PC-3 (cell line): ENCODE measurements around the gene SH3BP4.

Experiments
- EZH2phosphoT487 ChIP-seq: fragments of 300-600 bp; sonication (generic); IDR thresholded peaks from 2 replicates; pipeline ENCODE4 v1.6.1; 2018; ENCODE audit warnings: mild to moderate bottlenecking, antibody characterized with exemption, low read length, borderline replicate concordance
- TF ChIP-seq, protein P1 (sequence below): fragments of 300-600 bp; sonication (generic); conservative IDR thresholded peaks from 2 replicates; pipeline ENCODE4 v1.5.1; 2017; ENCODE audit warnings: antibody characterized with exemption, low read depth, mild to moderate bottlenecking, low read length

DNA sequence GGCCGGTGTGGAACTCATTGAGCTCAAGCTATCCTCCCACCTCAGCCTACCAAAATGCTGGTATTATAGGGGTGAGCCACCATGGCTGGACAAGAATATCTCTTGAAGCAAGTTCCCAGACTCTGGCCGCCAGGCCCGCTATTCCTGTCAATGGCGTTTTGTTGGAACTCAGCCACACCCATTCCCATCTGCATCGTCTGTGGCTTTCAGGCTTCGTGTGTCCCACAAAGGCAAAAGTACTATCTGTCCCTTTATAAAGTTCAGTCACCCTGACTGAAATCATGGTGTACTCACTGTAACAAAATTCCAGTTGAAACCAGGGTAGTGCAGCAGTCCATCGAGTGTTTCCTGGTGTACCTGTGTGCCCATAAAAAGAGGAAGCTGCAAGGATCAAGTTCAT, 96.7 kb downstream of the SH3BP4 start:
- TF ChIP-seq, protein P1, sequence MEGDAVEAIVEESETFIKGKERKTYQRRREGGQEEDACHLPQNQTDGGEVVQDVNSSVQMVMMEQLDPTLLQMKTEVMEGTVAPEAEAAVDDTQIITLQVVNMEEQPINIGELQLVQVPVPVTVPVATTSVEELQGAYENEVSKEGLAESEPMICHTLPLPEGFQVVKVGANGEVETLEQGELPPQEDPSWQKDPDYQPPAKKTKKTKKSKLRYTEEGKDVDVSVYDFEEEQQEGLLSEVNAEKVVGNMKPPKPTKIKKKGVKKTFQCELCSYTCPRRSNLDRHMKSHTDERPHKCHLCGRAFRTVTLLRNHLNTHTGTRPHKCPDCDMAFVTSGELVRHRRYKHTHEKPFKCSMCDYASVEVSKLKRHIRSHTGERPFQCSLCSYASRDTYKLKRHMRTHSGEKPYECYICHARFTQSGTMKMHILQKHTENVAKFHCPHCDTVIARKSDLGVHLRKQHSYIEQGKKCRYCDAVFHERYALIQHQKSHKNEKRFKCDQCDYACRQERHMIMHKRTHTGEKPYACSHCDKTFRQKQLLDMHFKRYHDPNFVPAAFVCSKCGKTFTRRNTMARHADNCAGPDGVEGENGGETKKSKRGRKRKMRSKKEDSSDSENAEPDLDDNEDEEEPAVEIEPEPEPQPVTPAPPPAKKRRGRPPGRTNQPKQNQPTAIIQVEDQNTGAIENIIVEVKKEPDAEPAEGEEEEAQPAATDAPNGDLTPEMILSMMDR = no peak
- TF ChIP-seq EZH2phosphoT487 = no peak
